C4-2B (cell line): ENCODE results near the gene C12orf43.

Experiments used
- CTCF ChIP-seq: fragments of 450-650 bp; conservative IDR thresholded peaks from 2 replicates; pipeline ENCODE4 v1.5.1; 2017; ENCODE audit warnings: mild to moderate bottlenecking
- ZFX ChIP-seq: fragments of 450-650 bp; IDR thresholded peaks from 2 replicates; pipeline ENCODE4 v1.6.1; 2017

GRCh38 chr12:120993496-120993895 is 22.8 kb downstream of the C12orf43 start:
- TF ChIP-seq CTCF = no peak
- no peak for TF ChIP-seq ZFX
